Choroid plexus epithelial cell (primary cell): Measurements from ENCODE around the gene NPHP1.

Experiments
- DNase-seq: peaks from one replicate; pipeline ENCODE4 v3.0.0-alpha.2; 2010; ENCODE audit warnings: low read depth
- H3K4me3 ChIP-seq: 2 replicates; pipeline ENCODE4 v1.5.1; 2011; ENCODE audit warnings: low read depth, mild to moderate bottlenecking, control low read depth, low read length, moderate library complexity
- TF ChIP-seq, protein P1 (sequence below): conservative IDR thresholded peaks from 2 replicates; pipeline ENCODE4 v1.5.1; 2011; ENCODE audit warnings: low read depth, mild to moderate bottlenecking, control low read depth, inconsistent platforms, low read length, moderate library complexity

Gene NPHP1

DNA sequence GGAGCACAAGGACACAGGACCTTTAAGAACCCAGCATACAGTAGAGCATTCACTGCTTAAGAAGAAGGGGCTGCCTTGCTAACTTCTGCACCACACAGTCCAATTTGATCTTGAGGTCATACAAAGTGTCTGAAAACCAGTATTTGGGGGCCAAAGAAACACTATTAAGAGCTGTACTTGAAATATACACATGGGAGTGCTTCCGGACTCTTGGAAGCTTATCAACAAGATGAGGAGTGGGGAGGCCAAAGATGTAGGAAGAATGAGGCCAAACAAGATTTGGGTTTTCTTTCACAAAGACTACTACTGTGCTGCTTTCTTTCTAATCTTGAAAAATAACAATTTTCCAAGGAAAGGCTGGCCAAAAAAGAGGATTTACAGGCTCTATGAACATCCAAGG lies 64.4 kb downstream of the NPHP1 start:
- TF ChIP-seq, protein P1, sequence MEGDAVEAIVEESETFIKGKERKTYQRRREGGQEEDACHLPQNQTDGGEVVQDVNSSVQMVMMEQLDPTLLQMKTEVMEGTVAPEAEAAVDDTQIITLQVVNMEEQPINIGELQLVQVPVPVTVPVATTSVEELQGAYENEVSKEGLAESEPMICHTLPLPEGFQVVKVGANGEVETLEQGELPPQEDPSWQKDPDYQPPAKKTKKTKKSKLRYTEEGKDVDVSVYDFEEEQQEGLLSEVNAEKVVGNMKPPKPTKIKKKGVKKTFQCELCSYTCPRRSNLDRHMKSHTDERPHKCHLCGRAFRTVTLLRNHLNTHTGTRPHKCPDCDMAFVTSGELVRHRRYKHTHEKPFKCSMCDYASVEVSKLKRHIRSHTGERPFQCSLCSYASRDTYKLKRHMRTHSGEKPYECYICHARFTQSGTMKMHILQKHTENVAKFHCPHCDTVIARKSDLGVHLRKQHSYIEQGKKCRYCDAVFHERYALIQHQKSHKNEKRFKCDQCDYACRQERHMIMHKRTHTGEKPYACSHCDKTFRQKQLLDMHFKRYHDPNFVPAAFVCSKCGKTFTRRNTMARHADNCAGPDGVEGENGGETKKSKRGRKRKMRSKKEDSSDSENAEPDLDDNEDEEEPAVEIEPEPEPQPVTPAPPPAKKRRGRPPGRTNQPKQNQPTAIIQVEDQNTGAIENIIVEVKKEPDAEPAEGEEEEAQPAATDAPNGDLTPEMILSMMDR, result no peak
- H3K4me3 ChIP-seq, result no peak overlapping the region
- no peak for DNase-seq

DNA sequence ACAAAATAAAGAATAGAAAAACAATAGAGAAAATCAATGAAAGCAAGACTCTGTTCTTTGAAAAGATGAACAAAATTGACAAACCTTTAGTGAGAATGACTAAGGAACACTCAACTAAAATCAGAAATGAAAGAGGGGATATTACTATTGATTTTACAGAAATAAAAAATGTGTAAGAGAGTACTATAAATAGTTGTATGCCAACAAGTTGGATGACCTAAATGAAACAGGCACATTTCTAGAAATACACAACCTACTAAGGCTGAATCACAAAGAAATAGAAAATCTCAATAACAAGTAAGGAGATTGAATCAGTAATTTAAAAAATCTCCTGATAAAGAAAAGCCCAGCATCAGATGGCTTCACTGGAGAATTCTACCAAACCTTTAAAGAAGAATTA lies 70.8 kb downstream of the NPHP1 start:
- TF ChIP-seq, protein P1, result no peak
- no peak overlapping the region for H3K4me3 ChIP-seq
- DNase-seq, result no peak

DNA sequence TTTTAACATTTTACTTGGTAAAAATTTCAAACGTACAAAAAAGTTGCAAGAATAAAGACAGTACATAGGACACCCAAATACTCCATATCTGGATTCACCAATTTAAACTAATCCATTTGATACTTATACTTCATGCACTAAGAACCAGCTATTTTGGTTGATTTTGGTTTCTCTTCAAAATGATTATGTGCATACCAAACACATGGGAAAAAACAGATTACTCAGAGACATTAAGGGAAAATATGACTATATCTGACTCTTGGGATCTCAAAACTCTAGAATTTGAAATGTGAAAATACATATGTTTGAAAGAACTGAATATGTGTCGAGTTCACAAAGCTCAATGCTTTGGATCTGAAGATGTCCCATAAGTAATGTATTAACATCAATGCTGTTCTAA lies 73.6 kb downstream of the NPHP1 start:
- no peak overlapping the region for H3K4me3 ChIP-seq
- TF ChIP-seq, protein P1, result no peak
- no peak for DNase-seq

DNA sequence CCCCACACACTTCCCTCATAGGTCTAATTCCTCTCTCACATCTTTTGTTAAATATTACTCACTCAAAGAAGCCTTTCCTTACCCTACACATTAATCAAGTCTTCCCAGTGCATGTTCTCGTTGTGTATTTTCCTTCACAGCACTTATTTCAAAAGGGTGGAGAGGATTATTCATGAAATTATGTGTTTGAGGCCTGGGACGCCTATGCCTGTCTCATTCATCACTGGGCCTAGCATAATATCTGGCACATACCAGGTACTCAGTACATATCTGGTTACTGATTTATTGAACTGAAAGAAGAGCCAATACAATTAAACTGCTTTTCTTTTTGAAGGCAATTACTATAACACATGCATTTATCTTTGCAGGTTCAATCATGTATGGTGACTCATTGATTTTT lies 74.1 kb downstream of the NPHP1 start:
- DNase-seq, result no peak
- H3K4me3 ChIP-seq, result no peak overlapping the region
- TF ChIP-seq, protein P1, result no peak

DNA sequence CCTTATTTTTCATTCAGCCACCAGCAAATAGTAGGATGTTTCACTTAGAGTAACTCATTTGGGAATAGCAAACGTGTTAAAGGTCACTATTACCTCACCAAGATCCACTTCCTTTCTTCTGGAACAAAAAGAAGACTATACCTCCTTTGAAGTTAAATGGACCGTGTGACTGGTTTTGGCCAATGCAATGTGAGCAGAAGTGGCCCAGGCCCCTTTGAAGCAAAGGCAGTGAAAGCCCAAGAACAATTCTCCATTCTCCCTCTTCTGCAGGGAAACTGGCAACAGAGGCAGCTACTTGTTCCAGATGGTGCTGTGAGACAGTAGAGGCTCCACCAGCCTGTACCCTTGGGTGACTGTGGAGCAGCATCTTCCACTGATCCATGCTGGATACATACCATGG lies 77.9 kb downstream of the NPHP1 start:
- no peak for DNase-seq
- no peak overlapping the region for H3K4me3 ChIP-seq
- TF ChIP-seq, protein P1, result no peak

DNA sequence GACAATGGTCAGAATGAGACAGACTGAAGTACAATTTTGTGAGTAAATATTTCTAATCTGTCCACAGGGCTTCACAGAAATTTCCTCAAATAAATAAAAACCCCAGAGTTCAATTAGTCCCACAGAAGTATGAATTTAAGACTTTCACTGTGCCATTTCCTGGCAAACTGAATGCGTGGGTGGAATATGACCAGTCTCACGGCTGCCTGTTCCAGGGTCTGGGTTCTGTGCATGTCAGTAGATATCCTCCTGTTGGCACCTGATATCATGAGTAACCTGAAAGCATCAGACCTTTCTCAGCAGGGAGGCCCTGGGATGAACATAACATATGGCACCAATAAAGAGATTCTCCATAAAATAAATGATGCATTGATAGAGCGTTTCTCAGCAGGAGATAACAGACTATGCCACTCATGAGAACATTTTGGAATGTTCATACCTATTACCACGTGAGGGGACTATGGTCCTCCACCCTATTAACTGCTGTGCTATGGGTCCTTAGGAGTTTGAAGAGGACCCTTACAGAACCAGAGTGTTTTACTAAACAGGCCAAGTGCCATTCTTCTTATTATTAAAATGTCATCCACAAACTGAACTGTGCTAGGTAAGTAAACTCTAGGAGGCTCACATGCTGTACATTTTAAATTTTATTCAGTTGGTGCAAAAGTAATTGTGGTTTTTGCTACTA lies 78.6 kb downstream of the NPHP1 start:
- DNase-seq, result no peak
- no peak overlapping the region for H3K4me3 ChIP-seq
- TF ChIP-seq, protein P1, result no peak
